ENCODE measurements around the gene HIRA.

HIRA gene

DNA sequence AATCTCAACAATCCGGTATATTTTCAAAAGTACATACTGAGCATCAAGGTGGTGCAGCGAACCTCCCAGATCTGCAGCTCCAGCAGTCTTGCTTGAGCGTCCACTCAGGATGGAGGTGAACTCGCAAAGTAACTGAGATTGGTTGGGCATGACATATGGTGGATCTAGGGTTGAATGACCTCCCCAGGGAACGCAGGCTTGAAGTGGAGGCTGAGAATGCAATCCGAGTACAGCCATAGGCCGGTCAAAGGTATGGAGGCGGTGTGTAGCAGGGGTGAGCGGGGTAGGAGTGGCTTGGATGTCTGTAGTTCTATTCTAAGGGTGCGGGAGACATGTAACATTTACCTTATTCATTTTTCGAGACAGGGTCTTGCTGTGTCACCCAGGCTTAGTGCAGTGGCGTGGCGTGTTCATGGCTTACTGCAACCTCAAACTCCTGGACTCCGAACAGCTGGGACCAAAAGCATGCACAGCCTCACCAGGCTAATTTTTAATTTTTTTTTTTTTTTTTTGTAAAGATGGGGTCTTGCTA is 16.6 kb upstream of the HIRA start:
- no peak for TF ChIP-seq YY1 (IDR thresholded peaks at IDR 0.05; ENCODE audit: low read depth)
- no peak for TF ChIP-seq MAX (IDR thresholded peaks at IDR 0.05)
- no peak for TF ChIP-seq CREB1 (IDR thresholded peaks at IDR 0.05; ENCODE audit: low read depth)
- no peak for TF ChIP-seq NFIC (IDR thresholded peaks at IDR 0.05)
- no peak for TF ChIP-seq EP300 (IDR thresholded peaks at IDR 0.05; ENCODE audit: borderline replicate concordance)
- no peak for TF ChIP-seq CEBPB (IDR thresholded peaks at IDR 0.05)
- no peak for TF ChIP-seq TAF1 (IDR thresholded peaks at IDR 0.05; ENCODE audit: low read depth)
- no peak for TF ChIP-seq TEAD4 (IDR thresholded peaks at IDR 0.05)
- TF ChIP-seq RAD21 (IDR thresholded peaks at IDR 0.05; ENCODE audit: low read depth): no peak
- TF ChIP-seq, protein P1, sequence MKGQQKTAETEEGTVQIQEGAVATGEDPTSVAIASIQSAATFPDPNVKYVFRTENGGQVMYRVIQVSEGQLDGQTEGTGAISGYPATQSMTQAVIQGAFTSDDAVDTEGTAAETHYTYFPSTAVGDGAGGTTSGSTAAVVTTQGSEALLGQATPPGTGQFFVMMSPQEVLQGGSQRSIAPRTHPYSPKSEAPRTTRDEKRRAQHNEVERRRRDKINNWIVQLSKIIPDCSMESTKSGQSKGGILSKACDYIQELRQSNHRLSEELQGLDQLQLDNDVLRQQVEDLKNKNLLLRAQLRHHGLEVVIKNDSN (IDR thresholded peaks at IDR 0.05): no peak
- TF ChIP-seq FOXM1 (IDR thresholded peaks at IDR 0.05; ENCODE audit: borderline replicate concordance, low read depth): no peak
- no peak for TF ChIP-seq EGR1 (IDR thresholded peaks at IDR 0.05)
- no peak for TF ChIP-seq REST (IDR thresholded peaks at IDR 0.05; ENCODE audit: low read depth)
- TF ChIP-seq TCF12 (IDR thresholded peaks at IDR 0.05; ENCODE audit: low read depth): no peak; the same call in 1 of the 2 replicates
- TF ChIP-seq ZBTB7A (IDR thresholded peaks at IDR 0.05; ENCODE audit: low read depth): no peak

DNA sequence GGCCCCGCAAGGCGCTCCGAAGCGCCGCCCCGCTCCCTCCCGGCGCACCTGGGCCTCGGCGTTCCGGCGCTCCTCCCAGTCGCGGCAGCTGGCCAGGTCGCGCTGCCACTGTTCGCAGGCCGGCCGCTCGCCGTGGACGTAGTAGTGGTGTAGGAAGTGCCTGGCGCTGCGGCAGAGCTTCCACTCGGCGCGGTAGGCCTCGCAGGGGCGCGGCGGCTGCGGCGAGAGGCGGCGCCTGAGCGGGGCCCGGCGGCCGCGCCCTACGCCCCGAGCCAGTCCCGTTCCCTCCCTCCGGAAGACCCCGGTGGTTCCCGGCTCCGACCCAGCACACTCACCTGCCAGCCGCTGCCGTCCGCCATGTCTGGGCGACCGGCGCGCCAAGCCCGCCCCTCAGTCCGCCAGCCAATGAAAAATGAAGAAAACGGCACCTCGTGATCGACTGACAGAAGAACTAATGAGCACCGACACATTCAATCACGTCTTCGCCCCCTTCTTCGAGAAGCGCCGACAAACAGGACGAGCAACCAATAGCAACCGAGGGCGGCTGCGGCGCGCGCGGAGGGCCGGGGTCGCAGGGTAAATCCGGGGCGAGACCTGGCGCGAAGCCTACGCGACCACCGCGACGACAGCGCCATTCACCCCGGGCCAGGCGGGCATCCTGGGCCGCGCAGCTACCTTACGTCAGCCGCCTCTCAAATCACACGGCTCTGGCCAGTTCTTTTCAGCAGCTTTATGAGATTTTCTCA is 16.0 kb upstream of the HIRA start, which contains the start of gene C22orf39:
Gene C22orf39 (minus strand): TSS at position 382 of the 746 bp plus-strand sequence. CDS start 23 bp downstream, at position 359.
- TF ChIP-seq FOXM1 (IDR thresholded peaks at IDR 0.05; ENCODE audit: borderline replicate concordance, low read depth) (no peak), TAF1 (IDR thresholded peaks at IDR 0.05; ENCODE audit: low read depth) (peak; percentile 95), NFIC (IDR thresholded peaks at IDR 0.05) (no peak), RAD21 (IDR thresholded peaks at IDR 0.05; ENCODE audit: low read depth) (no peak), REST (IDR thresholded peaks at IDR 0.05; ENCODE audit: low read depth) (no peak), EGR1 (IDR thresholded peaks at IDR 0.05) (no peak; the same call in 1 of the 2 replicates), TCF12 (IDR thresholded peaks at IDR 0.05; ENCODE audit: low read depth) (no peak; the same call in 1 of the 2 replicates), TEAD4 (IDR thresholded peaks at IDR 0.05) (no peak), CEBPB (IDR thresholded peaks at IDR 0.05) (no peak), ZBTB7A (IDR thresholded peaks at IDR 0.05; ENCODE audit: low read depth) (peak; percentile 98), YY1 (IDR thresholded peaks at IDR 0.05; ENCODE audit: low read depth) (peak; percentile 94), EP300 (IDR thresholded peaks at IDR 0.05; ENCODE audit: borderline replicate concordance) (no peak), CREB1 (IDR thresholded peaks at IDR 0.05; ENCODE audit: low read depth) (peak; percentile 63), MAX (IDR thresholded peaks at IDR 0.05) (peak; percentile 35; the same call in 1 of the 2 replicates)
- TF ChIP-seq, protein P1 (IDR thresholded peaks at IDR 0.05): peak; percentile 85

DNA sequence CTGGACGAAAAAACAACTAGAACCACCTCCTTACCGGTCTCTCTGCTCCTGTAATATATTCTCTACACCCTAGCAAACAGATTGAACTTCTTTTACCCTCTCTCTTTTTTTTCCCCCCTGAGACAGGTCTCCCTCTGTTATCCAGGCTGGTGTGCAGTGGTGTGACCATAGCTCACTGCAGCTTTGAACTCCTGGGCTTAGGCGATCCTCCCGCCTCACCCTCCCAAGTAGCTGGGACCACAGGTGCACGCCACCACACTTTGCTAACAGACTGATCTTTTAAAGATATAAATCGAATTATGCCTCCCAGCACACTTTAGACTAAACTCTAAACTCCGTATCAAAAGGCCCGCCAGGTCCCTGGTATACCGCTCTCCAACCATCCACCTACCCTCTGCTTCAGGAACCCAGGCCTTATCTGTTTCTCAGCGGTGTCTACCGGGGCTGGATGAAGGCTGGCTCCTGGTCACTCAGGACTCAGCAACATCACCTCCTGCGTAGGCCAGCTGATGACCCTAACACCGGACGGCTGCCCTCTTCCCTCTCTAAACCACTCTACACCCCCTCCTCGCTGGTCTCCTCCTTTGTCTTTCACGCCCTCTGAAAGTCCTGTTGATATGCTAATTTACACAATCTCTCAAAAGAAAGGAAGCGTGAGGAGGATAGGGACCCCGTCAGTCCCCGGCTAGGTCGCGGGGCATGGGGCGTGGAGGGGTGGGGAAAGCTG is 15.2 kb upstream of the HIRA start:
- no peak for TF ChIP-seq TAF1 (IDR thresholded peaks at IDR 0.05; ENCODE audit: low read depth)
- no peak for TF ChIP-seq MAX (IDR thresholded peaks at IDR 0.05)
- TF ChIP-seq, protein P1 (IDR thresholded peaks at IDR 0.05): no peak
- no peak for TF ChIP-seq CEBPB (IDR thresholded peaks at IDR 0.05)
- no peak for TF ChIP-seq EGR1 (IDR thresholded peaks at IDR 0.05)
- no peak for TF ChIP-seq TCF12 (IDR thresholded peaks at IDR 0.05; ENCODE audit: low read depth)
- no peak for TF ChIP-seq RAD21 (IDR thresholded peaks at IDR 0.05; ENCODE audit: low read depth)
- TF ChIP-seq YY1 (IDR thresholded peaks at IDR 0.05; ENCODE audit: low read depth): no peak
- TF ChIP-seq FOXM1 (IDR thresholded peaks at IDR 0.05; ENCODE audit: borderline replicate concordance, low read depth): no peak
- TF ChIP-seq EP300 (IDR thresholded peaks at IDR 0.05; ENCODE audit: borderline replicate concordance): no peak
- TF ChIP-seq NFIC (IDR thresholded peaks at IDR 0.05): no peak

All from Ishikawa (cell line).